ENCODE results near the gene CCDC183. TPM values are rescaled to one million over a fixed set of nuclear protein-coding genes. Genes with fewer than 3 reads are reported as not detected.
"Not testable (repeated sequence)": the region's sequence is repeated elsewhere in the genome, so short reads cannot be mapped to it uniquely, and the experiment has no call there.

CCDC183 gene
- total and polyA plus RNA-seq, 4 donors: 0.20 to 1.8 (median 1.0) TPM

DNA sequence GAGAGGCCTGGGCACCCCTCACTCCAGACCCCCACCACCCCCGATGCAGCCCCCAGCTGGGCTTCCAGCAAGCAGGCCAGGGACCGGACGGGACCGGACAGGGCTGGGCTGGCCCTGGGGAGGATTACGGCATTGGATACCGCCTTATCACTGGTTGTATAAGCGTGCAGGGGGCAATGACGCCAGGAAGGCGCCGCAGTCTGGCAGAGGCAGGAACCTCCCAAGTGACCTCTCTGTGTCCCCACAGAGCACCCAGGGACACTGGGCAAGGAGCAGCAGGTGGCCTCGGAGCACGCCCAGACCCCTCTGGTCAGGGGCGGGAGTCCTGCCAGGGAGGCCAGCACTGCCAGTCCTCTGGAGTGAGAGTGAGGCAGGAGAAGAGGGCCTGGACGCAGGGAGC lies 31.1 kb upstream of the CCDC183 start:
- WGBS: 79% methylated on average over 14 of the region's 14 CpGs
- Histone ChIP-seq H3K36me3 (ENCODE audit: control insufficient read depth in 4 of 4, insufficient read depth in 3 of 4, low read depth in 1 of 4, low read length in 3 of 4) (no peaks in the 10 kb centered on the region), H3K27me3 (ENCODE audit: control insufficient read depth in 4 of 4, insufficient read depth in 4 of 4, low read length in 3 of 4) (no peaks in the 10 kb centered on the region), H3K9me3 (ENCODE audit: control insufficient read depth in 4 of 4, low read length in 3 of 4) (no peaks in the 10 kb centered on the region), H3K4me1 (ENCODE audit: control insufficient read depth in 4 of 4, insufficient read depth in 4 of 4, low read length in 3 of 4) (no peaks in the 10 kb centered on the region), H3K9ac (ENCODE audit: low read depth in 1 of 2, low read length in 2 of 2) (no peak overlapping the region), H3K4me3 (ENCODE audit: low read depth in 1 of 3, low read length in 3 of 3) (no peak overlapping the region), H3K27ac (ENCODE audit: low read depth in 1 of 2, low read length in 2 of 2) (no peak overlapping the region)
- no peak for TF ChIP-seq FOXA2 (IDR thresholded peaks at IDR 0.05)
- TF ChIP-seq GABPA (IDR thresholded peaks at IDR 0.05 in 1 of 2, conservative IDR thresholded peaks at IDR 0.05 in 1 of 2): no peak
- TF ChIP-seq SP1 (IDR thresholded peaks at IDR 0.05): no peak
- no peak for TF ChIP-seq JUND (IDR thresholded peaks at IDR 0.05)
- TF ChIP-seq FOXA1 (IDR thresholded peaks at IDR 0.05): no peak
- no peak for TF ChIP-seq EGR1 (IDR thresholded peaks at IDR 0.05; ENCODE audit: low read depth in 2 of 2)
- no peak for TF ChIP-seq HNF4G (IDR thresholded peaks at IDR 0.05)
- no peak for TF ChIP-seq NR2F2 (IDR thresholded peaks at IDR 0.05)
- TF ChIP-seq, protein P1, sequence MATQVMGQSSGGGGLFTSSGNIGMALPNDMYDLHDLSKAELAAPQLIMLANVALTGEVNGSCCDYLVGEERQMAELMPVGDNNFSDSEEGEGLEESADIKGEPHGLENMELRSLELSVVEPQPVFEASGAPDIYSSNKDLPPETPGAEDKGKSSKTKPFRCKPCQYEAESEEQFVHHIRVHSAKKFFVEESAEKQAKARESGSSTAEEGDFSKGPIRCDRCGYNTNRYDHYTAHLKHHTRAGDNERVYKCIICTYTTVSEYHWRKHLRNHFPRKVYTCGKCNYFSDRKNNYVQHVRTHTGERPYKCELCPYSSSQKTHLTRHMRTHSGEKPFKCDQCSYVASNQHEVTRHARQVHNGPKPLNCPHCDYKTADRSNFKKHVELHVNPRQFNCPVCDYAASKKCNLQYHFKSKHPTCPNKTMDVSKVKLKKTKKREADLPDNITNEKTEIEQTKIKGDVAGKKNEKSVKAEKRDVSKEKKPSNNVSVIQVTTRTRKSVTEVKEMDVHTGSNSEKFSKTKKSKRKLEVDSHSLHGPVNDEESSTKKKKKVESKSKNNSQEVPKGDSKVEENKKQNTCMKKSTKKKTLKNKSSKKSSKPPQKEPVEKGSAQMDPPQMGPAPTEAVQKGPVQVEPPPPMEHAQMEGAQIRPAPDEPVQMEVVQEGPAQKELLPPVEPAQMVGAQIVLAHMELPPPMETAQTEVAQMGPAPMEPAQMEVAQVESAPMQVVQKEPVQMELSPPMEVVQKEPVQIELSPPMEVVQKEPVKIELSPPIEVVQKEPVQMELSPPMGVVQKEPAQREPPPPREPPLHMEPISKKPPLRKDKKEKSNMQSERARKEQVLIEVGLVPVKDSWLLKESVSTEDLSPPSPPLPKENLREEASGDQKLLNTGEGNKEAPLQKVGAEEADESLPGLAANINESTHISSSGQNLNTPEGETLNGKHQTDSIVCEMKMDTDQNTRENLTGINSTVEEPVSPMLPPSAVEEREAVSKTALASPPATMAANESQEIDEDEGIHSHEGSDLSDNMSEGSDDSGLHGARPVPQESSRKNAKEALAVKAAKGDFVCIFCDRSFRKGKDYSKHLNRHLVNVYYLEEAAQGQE (IDR thresholded peaks at IDR 0.05): no peak
- no peak for DNase-seq (ENCODE audit: low spot score)

DNA sequence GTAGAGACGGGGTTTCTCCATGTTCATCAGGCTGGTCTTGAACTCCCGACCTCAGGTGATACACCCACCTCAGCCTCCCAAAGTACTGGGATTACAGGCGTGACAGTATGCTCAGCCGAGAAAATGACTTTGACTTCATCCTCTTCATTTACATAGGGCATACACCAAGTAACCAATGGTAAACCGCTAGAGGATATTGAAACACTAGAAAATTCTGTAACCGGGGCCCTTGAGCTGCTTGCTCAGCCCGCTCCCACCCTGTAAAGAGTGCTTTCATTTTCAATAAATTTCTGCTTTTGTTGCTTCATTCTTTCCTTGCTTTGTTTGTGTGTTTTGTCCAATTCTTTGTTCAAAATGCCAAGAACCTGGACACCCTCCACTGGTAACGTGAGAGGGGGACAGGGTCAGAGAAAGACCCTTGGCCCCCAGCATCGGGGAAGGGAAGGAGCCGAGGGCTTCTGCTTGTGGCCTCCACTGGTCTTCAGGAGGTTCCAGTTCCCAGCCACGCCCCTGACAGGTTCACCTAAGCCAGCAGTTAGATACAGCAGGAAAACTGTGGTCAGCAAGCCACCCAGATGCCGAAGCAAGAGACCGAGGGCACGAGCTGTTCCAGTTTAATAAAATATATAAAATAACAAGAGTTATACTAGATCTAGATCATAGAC lies 30.3 kb upstream of the CCDC183 start:
- not testable (repeated sequence) for H3K27me3 ChIP-seq (ENCODE audit: control insufficient read depth in 4 of 4, insufficient read depth in 4 of 4, low read length in 3 of 4); H3K9ac ChIP-seq (ENCODE audit: low read depth in 1 of 2, low read length in 2 of 2); H3K27ac ChIP-seq (ENCODE audit: low read depth in 1 of 2, low read length in 2 of 2); DNase-seq (ENCODE audit: low spot score); H3K36me3 ChIP-seq (ENCODE audit: control insufficient read depth in 4 of 4, insufficient read depth in 3 of 4, low read depth in 1 of 4, low read length in 3 of 4); H3K4me3 ChIP-seq (ENCODE audit: low read depth in 1 of 3, low read length in 3 of 3); H3K9me3 ChIP-seq (ENCODE audit: control insufficient read depth in 4 of 4, low read length in 3 of 4); H3K4me1 ChIP-seq (ENCODE audit: control insufficient read depth in 4 of 4, insufficient read depth in 4 of 4, low read length in 3 of 4)
- 77% methylated on average over 14 of the region's 14 CpGs for WGBS

- TF ChIP-seq RAD21 (IDR thresholded peaks at IDR 0.05): peak in 1 of 2 donors; percentile 52
- H3K4me1 ChIP-seq (ENCODE audit: control insufficient read depth in 4 of 4, insufficient read depth in 4 of 4, low read length in 3 of 4); DNase-seq (ENCODE audit: low spot score); H3K27me3 ChIP-seq (ENCODE audit: control insufficient read depth in 4 of 4, insufficient read depth in 4 of 4, low read length in 3 of 4); H3K9me3 ChIP-seq (ENCODE audit: control insufficient read depth in 4 of 4, low read length in 3 of 4); H3K36me3 ChIP-seq (ENCODE audit: control insufficient read depth in 4 of 4, insufficient read depth in 3 of 4, low read depth in 1 of 4, low read length in 3 of 4); H3K27ac ChIP-seq (ENCODE audit: low read depth in 1 of 2, low read length in 2 of 2); H3K9ac ChIP-seq (ENCODE audit: low read depth in 1 of 2, low read length in 2 of 2); H3K4me3 ChIP-seq (ENCODE audit: low read depth in 1 of 3, low read length in 3 of 3): not testable (repeated sequence)
- WGBS: 48% methylated on average over 17 of the region's 18 CpGs
These were observed 29.6 kb upstream of the CCDC183 start for GRCh38 chr9:136766410-136767120.
